Activated CD4-positive, alpha-beta T cell treated with anti-CD3 and anti-CD28 coated beads, Interleukin-10, Interleukin-2, amounts not matched to agents 100 ng/mL and 50 ng/mL, durations not matched to agents 16 hours and 8 hours (primary cell): Measurements from ENCODE around the gene NT5DC4.

Source experiments
- DNase-seq: peaks from one replicate; pipeline ENCODE4 v3.0.0-alpha.2; 2020

The NT5DC4 gene

GRCh38 chr2:112724591-112725525, 4.0 kb downstream of the NT5DC4 start:
- DNase-seq, result no peak

GRCh38 chr2:112725545-112726457, 5.0 kb downstream of the NT5DC4 start:
- no peak for DNase-seq

DNA sequence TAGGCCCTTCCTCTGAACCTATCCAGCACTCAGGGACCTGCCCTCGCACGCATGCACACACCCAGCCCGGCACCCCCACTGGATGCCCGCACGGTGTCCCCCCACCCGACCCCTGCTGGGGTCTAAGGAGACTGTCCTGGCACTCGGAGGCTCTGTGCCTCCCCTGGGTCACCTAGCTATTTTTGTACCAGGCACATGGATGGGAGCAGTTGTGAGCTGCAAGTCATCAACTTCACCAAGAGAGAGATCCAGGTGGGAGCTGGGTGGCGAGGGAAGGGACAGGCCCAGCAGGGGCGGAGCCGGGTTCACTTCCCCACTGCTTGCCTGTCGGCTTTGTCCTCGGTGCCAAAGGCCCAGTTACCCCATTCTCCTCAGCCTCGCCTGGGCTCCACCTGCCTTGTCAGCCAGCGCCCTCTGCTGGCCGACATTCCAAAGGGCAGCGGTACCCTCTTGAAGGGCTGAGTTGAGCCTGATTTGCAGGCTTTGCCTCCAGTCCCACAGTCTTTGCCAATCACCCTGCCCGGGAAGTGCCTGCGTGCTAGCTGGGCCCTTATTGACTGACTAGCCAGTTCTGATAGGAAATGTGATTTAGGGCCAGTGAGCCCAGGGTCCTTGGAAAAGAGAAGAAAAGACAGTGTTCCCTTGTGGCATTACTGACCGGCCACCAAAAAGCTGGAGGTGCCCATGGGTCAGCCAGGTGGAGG, 5.8 kb downstream of the NT5DC4 start:
- DNase-seq, result peak; percentile 94

DNA sequence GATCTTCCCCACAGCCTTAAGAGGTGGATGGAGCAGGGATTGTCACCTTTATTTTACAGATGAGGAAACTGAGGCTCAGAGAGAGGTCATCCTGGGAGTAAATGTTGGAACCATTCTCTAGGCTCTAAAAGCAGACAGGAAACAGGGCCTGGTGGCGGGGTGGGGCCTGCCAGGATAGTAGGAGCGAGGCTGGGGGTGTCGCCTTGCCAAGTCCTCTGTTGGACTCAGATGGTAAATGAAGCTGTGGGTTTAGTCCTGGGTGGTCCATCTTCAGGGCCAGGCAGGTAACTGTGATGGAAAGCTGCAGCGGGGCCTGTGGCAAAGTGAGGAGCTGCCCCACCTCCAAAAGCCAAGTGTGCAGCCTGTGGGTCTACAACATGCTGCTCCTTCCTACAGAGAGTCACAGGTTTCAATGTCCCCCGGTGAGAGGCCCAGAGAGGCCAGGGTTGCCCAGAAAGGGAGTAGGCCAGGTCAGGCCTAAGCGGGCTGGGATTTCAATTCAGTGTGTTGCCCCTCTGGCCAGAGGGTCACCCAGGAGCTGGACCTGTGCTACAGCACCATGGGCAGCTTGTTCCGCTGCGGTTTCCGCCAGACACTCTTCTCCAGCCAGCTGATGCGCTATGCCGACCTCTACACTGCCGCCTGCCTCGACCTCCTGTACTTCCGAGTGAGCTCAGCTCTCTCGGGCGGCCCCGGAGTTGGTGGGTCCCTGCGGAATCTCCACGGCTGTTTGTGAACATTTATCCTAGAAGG, 6.6 kb downstream of the NT5DC4 start:
- DNase-seq, result no peak

DNA sequence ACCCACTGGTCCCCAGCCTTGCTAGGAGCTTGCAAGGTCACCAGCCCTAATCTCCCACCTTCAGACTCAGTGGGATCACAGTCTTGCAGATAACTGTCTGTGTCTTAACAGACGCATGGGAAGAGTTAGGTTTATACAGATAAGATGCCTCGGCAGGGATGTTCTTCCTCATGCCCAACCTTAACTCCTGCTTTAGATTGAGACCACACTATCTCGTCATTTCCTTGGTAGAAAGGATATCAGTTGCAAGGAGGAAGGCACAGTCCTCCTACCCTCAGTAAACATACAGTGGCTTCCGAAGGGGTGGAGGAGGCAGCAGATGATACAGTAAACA, 7.2 kb downstream of the NT5DC4 start:
- DNase-seq, result no peak

DNA sequence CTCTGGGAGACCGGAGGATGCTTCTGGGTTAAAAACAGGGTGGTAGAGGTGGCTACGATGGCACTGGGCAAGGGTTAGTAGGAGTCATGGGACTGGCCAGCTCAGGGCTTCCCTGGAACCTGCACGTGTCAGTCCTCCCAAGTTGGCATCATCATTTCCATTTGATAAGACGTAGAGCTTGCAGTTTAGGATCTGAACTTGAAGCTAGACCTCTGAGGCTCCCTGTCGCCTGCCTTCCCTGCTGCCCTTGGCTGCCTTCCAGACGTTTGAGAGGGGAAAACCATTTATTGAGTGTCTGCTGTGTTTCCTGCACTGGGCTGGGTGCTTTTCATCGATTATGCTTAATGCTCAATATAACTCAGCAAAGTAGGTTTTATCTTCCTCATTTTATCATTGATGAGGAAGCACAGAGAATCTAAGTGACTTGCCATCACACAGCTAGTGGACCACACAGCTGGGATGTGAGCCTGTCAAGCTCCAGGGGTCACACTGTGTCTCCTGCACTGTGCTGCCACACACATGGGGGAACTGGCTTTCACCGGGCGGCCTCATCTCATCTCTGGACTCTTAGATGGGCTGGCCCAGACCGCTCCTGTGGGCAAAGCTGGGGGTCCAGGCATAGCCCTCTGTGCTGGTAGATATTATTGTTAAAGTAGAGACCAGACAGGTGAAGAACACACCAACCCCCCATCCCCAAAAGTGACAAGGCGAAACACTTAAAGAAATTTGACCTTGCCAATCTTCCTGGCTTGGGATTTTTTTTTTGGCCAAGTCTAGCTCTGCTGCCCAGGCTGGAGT, 7.8 kb downstream of the NT5DC4 start:
- DNase-seq, result no peak

GRCh38 chr2:112730216-112730615, 9.4 kb downstream of the NT5DC4 start:
- DNase-seq, result no peak

GRCh38 chr2:112730791-112731190, 10.0 kb downstream of the NT5DC4 start:
- DNase-seq, result no peak

GRCh38 chr2:112731479-112731878, 10.7 kb downstream of the NT5DC4 start:
- peak; percentile 11 for DNase-seq

DNA sequence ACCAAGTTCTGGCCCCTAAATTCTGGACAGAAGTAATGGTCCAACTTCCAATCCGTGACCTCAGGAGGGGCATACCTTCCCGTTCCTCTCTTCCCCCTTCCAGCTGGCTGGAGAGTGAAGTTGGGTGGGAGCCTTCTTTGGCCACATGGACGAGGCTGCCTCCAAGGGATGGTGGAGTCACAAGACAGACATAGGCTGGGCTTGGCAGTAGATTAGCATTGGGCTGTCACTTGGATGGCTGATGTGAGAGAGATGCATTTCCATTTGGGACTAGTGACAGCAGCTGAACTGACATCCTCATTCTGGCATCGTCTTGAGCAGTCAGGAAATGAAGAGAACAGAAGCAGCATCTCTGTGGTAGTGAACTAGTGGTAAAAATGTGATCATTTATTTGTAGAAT, 12.6 kb downstream of the NT5DC4 start:
- no peak for DNase-seq

DNA sequence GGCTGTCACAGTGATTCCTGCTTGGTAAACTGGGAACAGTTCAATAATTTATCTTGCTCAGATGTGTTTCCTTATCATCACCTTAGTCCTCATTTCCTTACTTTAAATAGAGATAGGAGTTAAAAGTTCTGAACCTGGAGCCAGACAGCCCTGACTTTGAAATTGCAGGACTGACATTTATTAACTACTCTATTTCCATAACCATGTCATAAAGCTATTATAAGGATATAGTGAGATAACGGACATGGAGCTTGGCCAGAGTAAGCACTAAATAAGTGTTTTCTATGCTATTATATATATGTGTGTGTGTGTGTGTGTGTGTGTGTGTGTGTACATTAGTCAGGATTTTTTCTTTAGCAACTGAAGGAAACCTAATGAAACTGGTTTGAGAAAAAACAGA, 13.1 kb downstream of the NT5DC4 start:
- DNase-seq, result no peak

- DNase-seq, result no peak
Measured at GRCh38 chr2:112737542-112738232, 16.9 kb downstream of the NT5DC4 start.

DNA sequence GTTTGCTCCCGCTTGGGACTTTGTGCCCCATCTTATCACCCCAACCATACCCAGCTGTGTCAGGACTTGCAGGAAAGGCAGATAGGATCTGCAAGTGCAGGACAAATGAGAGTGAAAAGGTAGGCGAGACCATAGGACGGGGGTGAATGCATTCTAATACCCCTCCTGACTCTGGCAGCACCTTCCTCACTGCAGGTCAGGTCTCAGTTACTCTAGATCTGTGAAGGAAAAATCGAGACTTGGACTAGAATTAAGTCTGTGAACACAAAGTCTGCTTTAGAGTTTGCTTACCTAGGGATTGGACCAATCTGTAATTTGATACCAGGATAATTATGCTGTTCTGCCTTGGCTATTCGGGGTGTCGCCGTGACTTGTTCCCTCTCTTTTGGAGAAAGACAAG, 19.7 kb downstream of the NT5DC4 start:
- DNase-seq, result no peak

DNA sequence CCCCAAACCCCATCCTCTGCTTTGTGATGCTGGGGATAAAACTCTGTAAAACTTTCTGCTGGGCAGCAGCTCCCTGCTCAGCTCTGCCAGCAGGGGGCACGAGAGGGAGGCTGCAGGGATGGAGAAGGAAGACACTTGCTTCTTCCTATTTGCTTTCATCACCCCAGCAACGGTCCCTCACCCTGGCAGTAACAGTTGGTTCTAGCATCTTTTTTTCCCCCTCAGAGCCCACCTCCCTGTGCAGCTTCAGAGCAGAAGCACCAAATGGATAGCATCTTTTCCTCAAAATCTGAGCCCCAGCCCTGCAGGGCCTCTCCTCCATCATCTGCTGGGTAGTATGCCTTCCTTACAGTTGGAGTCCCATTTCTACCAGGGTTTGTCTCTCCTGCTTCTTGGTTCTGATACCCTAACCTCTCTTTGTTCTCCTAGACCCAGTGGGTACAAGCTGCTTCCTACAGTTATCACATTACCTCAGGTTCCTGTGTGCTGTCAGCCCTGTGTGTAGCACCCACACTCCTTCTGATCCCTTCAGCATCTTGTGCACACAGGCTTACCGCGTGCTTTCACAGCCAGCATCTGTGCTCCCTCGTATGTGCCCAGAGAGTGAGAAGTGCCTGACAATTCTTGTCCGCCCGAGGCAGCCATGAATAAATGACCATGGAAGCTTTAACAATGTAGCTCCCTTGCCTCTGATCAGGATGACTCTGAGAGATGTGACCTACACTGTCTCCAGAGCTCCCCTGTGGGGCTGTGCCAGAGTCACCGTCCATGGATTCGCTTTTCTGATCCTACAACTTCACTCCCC, 29.1 kb downstream of the NT5DC4 start:
- DNase-seq, result peak; percentile 88

DNA sequence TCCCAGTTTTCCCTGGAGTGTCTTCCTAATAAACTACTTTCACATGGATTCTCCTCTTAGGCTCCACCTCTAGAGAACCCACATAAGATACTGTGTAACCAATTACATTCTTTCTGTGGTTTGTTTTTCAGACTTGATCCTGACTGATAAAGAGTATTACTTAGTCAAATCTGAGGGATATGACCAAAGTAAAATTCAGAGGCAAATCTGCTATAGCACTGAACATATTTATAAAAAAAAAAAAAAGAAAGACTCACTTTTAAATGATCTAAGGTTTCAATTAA, 29.7 kb downstream of the NT5DC4 start:
- peak; percentile 20 for DNase-seq

- no peak for DNase-seq
Measured at GRCh38 chr2:112751451-112752197, 30.8 kb downstream of the NT5DC4 start.

DNA sequence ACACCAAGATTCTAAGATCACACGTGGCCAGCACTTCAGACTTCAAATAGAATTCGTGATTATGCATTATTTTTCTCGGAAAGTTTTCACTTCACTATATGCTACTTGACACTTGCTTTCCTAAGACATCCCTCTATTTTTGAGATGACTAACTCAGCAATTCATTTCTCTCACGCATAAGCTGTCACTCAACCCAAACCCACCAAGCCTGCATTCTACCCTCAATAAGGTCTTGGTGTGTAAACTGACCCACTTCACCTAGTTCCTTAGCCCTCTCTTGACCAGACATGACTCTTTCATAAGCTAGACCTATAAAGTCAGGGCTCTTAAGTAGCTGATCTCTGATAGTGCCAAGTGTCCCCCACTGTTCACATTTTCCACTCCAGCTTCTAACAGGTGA, 31.8 kb downstream of the NT5DC4 start:
- peak; percentile 8 for DNase-seq

DNA sequence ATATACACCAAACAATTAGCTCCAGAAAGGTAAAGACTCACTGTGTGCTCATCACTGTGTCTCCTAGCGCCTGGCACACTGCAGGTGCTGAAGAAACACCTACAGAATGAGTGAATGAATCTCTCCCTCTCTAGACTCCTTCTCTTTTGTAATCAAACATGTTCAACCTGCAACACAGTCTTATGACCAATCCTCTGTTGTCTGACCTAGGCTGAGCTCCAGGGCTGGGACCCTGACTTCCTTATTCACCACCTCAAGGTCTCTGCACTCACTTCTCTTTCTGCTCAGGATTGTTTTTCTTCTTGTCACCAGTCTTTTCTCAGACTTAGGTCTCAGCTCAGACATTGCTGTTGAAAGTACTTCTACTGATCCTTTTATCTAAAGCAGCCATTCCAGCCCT, 33.7 kb downstream of the NT5DC4 start:
- no peak for DNase-seq

DNA sequence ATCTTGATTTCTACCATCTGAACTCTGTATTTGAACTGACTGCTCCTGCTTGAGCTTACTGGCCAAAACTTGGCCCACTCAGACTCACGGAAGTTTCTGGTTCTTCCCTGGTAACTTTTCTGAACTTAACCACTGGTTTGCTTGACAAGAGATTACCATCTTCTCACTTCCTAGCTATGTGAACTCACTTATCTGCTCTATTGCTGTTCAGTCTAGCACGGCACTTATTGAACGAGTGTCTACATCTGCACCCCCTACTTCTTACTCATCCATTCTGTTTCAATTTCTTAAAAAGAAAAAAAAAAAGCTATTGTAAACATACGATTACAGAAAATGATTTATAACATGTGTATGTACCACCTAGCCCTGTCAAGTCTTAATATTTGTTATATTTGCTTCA, 34.6 kb downstream of the NT5DC4 start:
- DNase-seq, result peak; percentile 10

- no peak for DNase-seq
Measured at GRCh38 chr2:112756207-112756606, 35.4 kb downstream of the NT5DC4 start.
